ENCODE measurements around the gene LAMP1.
"Not testable (repeated sequence)": the region's sequence is repeated elsewhere in the genome, so short reads cannot be mapped to it uniquely, and the experiment has no call there.

The LAMP1 gene

GRCh38 chr13:113296823-113297369 is at the start of gene LAMP1:
Gene LAMP1 (plus strand): TSS chr13:113297239. CDS start chr13:113297435, 196 bp downstream.
- FAIRE-seq, result no peak

DNA sequence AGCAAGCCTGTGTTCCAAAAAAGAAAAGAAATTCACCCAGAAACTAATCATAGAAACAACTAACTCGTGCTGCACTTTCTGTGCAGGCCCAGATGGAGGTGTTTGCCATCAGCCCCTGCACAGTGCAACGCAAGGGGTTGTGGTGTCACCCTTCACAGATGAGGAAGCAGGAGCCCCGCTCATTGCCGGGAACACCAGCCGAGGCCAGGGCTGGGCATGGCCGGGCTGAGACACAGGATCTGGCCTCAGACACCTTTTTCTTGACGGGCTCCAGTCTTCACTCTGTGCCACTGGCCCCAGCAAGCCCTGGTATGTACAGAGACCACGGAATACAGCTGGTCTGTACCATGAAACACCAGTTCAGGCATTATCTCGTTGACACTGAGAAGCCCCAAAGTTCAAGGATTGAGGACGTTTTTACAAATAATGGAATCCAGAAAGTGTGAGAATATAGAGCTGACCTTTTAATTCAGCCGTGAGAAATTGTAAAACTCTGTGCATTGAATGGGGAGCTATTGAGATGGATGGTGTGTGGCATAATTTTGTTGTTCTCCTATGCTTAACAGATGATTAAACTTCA is 44.4 kb upstream of the LAMP1 start:
- FAIRE-seq, result no peak

- not testable (repeated sequence) for FAIRE-seq
Observed at GRCh38 chr13:113257908-113258307, 39.1 kb upstream of the LAMP1 start.

GRCh38 chr13:113258321-113259054 is 38.6 kb upstream of the LAMP1 start:
- FAIRE-seq, result no peak

- no peak for FAIRE-seq
Observed at GRCh38 chr13:113260996-113261395, 36.0 kb upstream of the LAMP1 start.

- not testable (repeated sequence) for FAIRE-seq
Observed at GRCh38 chr13:113263016-113263415, 34.0 kb upstream of the LAMP1 start.

- no peak for FAIRE-seq
Observed at GRCh38 chr13:113267642-113268405, 29.2 kb upstream of the LAMP1 start.

GRCh38 chr13:113272031-113272430 is 25.0 kb upstream of the LAMP1 start:
- no peak for FAIRE-seq

GRCh38 chr13:113272701-113273181 is 24.3 kb upstream of the LAMP1 start:
- no peak for FAIRE-seq

DNA sequence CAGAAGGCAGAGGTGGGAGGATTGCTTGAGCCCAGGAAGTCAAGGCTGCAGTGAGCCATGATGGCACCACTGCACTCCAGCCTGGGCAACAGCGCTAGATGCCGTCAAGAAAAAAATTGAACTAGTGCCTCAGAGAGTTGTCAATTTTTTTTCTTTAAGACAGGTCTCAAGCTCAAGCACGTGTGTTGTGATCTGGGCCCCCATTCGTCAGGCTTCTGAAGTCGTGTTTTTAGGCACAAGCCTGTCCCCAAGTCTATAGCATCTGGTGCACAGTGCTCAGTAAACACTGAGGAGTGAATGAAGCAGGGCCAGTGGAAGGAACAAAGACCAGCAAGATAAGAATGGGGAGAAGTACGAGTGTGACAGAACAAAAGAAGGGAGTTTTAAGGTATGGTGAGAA is 23.7 kb upstream of the LAMP1 start:
- no peak for FAIRE-seq

GRCh38 chr13:113273851-113274590 is 23.0 kb upstream of the LAMP1 start:
- FAIRE-seq, result no peak

DNA sequence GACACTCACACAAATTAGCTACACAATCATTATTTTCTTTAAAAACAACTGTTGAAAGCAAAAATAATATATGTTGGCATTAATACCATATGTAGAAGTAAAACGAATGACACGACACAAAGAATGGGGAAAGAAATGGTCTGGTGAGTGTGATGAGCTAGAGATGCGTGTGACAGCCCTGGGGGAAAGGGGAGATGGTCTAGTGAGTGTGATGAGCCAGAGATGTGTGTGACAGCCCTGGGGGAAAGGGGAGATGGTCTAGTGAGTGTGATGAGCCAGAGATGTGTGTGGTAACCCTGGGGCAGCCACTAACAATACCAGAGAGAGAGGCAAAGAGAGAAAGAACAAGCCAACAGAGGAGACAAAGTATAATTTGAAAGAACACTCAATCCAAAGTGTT is 22.3 kb upstream of the LAMP1 start:
- FAIRE-seq, result no peak

DNA sequence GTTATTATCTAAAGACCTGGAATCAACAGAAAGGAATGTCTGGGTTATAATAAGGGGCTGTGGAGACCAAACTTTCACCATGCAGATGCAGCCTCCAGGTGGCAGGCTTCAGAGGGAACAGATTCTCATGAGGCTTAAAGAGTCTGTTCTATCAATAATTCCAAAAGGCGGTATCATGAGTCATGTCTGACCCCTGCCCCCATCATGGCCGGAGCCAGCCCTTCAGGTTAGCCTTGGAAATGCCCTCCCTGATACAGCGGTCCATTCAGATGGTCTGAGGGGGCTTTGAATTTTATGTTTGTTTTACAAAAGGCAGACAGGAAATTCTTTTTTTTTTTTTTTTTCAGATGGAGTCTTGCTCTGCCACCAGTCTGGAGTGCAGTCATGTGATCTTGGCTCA is 21.7 kb upstream of the LAMP1 start:
- FAIRE-seq, result no peak

GRCh38 chr13:113280126-113280525 is 16.9 kb upstream of the LAMP1 start:
- no peak for FAIRE-seq

GRCh38 chr13:113283904-113284303 is 13.1 kb upstream of the LAMP1 start:
- no peak for FAIRE-seq

GRCh38 chr13:113288880-113289279 is 8.2 kb upstream of the LAMP1 start:
- no peak for FAIRE-seq

DNA sequence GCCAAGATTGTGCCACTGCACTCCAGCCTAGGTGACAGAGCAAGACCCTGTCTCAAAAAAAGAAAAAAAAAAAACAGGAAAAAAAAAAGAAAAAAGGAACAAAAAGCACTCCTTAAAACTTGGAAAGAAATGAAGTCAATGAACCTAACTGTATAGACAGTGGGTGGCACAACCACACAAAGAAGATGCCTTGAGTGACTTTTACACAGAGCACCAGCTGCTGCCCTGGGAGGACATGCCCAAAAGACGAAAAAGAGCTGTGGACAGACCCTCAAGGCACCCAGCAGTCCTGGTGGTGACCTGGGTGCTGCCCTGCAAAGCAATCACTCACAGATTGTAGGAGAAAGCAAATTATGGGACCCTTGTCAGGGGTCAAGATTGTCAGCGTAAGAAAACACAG is 5.9 kb upstream of the LAMP1 start:
- FAIRE-seq, result no peak

- no peak for FAIRE-seq
Observed at GRCh38 chr13:113292021-113292862, 4.8 kb upstream of the LAMP1 start.

DNA sequence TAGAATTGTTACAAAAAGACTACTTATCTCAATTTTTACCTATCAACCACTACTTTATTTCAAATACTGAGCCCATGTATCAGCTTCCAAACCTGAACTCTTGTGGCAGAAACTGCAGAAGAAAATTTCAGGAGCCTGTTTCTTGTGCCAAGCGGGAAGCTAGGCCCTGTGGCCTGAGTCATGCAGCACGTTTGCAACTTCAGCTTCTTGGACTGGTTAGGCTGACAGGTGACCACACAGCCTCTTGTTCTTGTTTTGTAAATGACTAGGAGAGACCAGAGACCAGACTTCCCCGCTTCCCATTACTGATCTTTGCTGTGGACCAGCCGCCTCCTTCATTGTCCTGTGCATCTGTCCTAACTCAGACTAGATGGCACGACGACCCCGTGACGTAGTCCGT is 3.4 kb upstream of the LAMP1 start:
- FAIRE-seq, result no peak

- FAIRE-seq, result no peak
Observed at GRCh38 chr13:113295776-113296175, 1.3 kb upstream of the LAMP1 start.

DNA sequence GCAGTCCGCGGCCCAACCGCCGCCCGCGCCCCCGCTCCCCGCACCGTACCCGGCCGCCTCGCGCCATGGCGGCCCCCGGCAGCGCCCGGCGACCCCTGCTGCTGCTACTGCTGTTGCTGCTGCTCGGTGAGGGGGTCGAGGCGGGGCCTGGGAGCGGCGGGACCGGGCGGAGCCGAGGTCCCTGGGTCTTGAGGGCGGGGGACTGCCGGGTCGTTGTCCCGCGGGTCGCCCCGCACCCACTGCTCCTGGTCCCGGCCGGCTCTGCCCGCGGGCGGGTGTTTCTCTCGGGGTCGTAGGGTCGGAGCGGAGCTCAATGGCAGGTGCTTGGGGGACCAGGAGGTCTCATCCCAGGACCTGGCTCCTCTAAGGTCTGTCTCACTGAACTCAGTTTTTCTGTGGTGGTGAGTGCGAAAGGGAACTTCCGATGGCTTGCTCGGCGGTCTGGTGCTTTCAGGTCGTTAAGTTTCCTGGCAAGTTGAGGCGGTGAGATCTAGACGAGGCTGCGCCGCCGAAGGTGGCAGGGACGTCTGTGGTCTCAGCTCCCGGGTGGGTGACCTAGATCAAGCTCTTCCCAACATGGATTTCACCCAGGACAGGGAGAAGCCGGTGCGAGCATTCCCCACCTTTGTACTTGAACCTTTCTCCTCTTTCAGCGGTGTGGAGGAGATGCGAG is 467 bp downstream of the LAMP1 start:
- no peak for FAIRE-seq

Data from endometrium (tissue), 2 donors.